T follicular helper cell (primary cell): ENCODE measurements around the gene SLC6A9.

Experiments
- DNase-seq: peaks from one replicate; pipeline ENCODE4 v3.0.0-alpha.2; 2020; ENCODE audit warnings: low read depth

Gene SLC6A9

GRCh38 chr1:43969746-43970466 lies 61.4 kb downstream of the SLC6A9 start, which contains the start of gene DPH2:
Gene DPH2, plus strand, starts transcription at chr1:43970010. Its CDS starts 166 bp downstream, at chr1:43970176.
- peak; percentile 94 for DNase-seq

- no peak for DNase-seq
Observed at GRCh38 chr1:43969416-43969745, 61.9 kb downstream of the SLC6A9 start.

- no peak for DNase-seq
Observed at GRCh38 chr1:43968348-43968948, 62.8 kb downstream of the SLC6A9 start.

DNA sequence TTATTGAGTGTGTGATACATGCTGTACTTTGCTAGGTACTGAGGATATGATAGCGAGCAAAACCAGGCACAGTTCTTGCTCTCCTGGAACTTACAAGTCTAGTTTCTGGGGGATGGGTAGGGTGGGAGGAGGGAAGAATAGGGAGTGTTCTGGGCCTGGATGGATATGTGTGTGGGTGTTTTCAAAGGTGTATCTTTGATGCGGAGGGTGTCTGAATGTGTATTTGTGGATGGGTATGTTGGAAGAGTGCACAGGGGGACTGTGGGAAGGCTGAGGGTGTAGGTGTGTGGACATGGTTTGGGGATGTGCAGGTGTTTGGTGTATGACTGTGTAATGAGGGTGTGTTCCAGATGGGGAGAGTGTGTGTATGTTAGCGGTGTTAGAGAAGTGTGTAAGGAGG lies 65.9 kb downstream of the SLC6A9 start:
- DNase-seq = no peak

GRCh38 chr1:43963890-43964289 lies 67.4 kb downstream of the SLC6A9 start:
- no peak for DNase-seq

DNA sequence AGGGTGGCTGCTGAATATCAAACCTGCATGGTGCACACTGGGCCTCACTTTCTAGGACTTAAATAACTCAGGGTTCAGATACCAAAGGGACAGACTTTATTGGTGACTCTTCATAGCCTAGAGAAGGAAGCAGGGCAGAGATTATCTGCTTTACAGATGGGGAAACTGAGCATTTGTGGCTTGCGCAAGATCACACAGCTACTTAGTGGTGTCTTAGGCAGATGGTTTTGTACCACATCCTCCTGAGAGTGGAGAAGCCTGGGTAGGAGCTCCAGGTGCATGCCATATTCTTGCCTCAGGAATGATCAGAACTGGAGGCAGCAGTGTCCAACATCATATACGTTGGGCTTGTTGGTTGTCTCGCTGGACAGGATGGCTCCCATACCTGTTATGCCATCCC lies 68.3 kb downstream of the SLC6A9 start:
- DNase-seq = no peak

GRCh38 chr1:43962324-43962723 lies 68.9 kb downstream of the SLC6A9 start:
- no peak for DNase-seq

DNA sequence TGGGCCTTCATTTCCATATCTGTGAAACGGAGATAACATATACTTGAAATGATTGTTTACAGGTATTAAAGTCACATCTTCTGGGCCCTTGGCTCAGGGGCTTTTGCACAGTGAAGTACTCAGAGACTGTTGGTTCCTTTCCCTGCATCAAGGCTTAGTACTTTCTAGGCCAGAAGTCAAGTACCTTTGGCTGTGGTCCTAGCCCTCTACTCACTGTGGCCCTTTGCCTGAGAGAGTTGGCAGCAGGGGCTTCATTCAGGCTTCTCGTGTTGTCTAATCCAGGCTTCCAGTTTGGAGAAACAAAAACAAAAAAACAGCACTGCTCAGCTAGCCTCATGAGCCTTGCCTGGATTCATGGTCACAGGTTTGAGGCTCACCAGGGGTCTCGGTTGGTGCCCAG lies 69.6 kb downstream of the SLC6A9 start:
- DNase-seq = no peak

- no peak for DNase-seq
Observed at GRCh38 chr1:43960798-43961197, 70.5 kb downstream of the SLC6A9 start.

DNA sequence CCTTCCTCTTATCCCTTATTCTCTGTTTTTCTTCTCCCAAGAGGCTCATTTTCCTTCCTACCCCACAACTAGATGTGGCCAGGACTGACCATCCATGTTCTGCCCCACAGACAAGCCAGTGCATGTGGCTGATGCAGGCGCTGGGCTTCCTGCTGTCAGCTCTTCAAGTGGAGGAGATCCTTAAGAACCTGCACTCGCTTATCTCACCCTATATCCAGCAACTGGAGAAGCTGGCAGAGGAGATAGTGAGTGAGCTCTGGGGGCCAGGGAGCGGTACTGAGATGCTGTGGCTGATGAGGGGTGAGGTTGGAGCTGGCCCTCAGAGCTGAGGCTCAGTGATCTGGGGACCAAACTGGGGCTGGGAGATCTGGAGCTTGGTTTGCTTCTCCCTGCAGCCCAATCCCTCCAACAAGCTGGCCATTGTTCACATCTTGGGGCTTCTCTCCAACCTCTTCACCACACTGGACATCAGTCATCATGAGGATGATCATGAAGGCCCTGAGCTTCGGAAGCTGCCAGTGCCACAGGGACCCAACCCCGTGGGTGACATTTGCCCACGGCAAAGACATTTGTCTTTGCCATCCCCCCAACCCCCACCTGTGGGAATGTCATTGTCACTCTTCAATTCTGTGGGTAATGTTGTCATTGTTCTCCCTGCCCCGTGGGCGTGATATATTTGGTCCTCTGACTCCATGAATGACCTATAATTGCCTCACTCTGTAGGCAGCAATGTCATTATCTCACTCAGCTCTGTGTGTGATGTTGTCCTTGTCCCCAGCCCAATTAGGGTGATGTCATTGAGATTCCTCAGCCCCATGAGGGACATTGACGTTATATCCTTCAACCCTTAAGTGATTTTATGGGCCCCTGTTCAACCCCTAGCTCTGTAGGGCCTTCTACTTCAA lies 72.7 kb downstream of the SLC6A9 start:
- DNase-seq = no peak

DNA sequence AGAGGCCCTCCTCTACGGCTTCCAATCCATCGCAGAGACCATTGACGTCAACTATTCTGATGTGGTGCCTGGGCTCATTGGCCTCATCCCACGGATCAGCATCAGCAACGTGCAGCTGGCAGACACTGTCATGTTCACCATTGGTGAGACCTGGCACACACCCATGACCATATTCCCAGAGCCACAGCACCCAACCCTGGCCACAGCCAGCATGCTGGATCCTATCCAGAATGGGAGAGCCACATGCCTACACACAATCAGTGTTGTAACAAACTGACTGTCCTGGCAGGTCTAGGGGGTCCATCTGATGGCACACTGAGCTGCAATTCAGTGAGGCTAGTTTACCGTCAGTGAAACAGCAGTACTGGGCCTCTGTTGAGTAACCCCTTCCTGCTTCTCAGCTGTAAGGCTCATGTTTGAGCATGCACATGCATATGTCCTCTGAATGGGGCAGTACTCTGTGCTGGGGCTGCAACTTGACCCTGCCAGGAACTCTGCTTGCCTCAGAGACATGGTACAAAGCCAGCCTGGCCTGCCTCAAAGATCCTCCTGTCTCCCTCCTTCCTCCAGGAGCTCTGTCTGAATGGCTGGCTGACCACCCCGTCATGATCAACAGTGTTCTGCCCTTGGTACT lies 73.7 kb downstream of the SLC6A9 start:
- DNase-seq = no peak

DNA sequence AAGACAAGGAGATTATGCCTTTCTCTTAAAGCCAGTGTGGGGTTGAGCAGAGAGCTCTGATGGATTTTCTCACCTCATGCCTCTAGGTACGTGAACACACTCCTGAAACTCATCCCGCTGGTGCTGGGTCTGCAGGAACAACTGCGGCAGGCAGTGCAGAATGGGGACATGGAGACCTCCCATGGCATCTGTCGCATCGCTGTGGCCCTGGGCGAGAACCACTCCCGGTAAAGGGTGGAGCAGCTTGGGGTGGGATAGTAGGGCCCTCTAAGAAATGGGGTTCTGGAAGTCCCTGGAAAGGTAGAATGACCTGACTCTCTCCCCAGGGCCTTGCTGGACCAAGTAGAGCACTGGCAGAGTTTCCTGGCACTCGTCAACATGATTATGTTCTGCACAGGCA lies 75.0 kb downstream of the SLC6A9 start:
- no peak for DNase-seq

DNA sequence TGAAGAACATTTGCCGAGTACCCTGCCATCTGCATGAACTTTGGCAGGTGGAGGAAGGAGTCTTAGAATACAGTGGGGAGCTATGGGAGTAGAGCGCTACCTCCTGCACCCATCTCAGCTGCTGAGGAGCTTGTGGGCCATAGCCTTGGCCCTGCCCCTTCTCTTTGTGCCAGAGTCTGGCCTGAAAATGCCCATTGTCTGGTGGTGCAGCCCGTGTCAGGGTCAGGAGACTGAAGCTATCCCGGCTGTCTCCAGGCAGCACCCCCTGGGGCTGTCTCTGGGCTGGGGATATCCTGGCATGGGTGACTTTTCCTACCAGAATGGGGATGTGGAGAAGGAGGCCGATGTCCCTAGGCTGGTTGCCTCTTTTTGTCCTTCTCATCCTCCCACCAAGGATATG lies 77.2 kb downstream of the SLC6A9 start:
- DNase-seq = no peak

DNA sequence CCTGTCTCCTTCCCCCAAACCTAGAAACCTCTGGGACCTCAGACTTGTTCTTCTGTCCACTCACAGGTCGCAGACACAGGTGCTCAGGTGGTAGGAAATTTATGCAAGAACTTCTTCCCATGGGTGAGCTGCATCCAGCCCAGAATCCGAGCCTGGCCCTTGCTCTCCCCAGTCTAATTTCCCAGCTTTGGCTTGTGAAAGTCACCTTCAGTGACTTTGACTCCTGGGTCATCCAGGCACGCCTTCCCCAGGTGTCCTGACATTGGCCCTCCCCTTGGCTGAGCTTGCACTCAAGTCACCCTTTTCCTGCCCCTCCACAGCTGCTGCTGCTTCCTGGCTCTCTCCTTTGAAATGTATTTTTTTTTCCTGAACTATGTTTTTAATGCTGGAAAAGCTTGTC lies 77.9 kb downstream of the SLC6A9 start:
- DNase-seq = no peak

GRCh38 chr1:43952731-43953346 lies 78.4 kb downstream of the SLC6A9 start:
- no peak for DNase-seq

DNA sequence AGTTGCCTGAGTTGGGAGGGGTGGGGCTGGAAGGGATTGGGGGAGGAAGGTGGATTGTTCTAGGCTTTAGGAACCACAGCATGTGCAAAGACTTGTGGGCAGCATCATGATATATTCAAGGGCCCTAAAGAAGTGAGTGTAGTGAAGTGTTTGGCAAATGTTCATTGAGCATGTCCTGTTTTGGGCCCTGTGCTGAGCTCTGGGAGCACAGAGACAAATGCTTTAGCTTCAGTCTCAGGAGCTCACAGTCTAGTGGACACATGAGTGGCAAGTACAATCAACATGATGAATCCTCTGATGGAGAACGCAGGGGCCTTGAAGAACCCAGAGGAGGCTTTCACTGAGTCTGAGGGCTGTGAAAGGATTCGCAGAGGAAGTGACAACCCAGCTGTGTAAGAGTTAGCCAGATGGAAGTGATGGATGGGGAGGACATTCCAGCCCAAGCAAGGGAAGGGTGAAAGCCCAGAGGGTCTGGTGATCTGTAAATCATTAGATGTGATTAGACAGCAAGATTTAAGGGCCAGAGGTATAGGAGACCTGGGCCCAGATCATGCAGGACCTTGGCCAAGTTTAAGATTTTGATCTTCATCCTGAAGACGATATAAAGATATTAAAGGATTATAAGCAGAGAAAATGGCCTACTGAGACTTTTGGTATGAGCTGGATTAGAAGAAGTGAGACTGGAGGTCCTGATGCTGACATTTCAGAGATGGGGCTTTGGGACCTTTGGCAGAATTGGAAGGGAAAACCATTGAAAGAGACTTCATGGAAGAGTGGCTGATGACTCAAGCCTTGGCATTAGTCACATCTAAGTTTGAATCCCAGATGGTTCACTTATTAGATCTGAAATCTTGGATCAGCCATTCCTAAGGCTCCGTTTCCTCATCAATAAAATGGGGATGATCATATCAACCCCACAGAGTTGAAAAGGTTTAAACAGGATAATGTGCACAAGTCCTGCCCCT lies 80.0 kb downstream of the SLC6A9 start:
- no peak for DNase-seq

- DNase-seq = no peak
Observed at GRCh38 chr1:43949678-43950077, 81.6 kb downstream of the SLC6A9 start.

- no peak for DNase-seq
Observed at GRCh38 chr1:43947874-43948437, 83.3 kb downstream of the SLC6A9 start.

GRCh38 chr1:43947061-43947873 lies 84.0 kb downstream of the SLC6A9 start:
- DNase-seq = no peak
